HCT116 (cell line): Measurements from ENCODE around the gene RAB1A. TPM values are rescaled to one million over a fixed set of nuclear protein-coding genes. Genes with fewer than 3 reads are reported as not detected.

Experiments
- ATAC-seq: fragments of 200-7000 bp; cut with Tn5 transposase; 2 replicates; pipeline ENCODE4 v1.9.1; 2020; ENCODE audit warnings: mild to moderate bottlenecking, moderate library complexity
- BruUV-seq: library from RNA; stranded (reverse); fragments of 400-500 nt; replicated peaks from 2 replicates; lab custom pipeline; 2021; lab: Mats Ljungman, UMichigan
- CTCF ChIA-PET: fragments of 300-600 bp; sonication (Branson Sonifier 250); formaldehyde crosslinking; loops from one replicate; lab custom pipeline; 2021; ENCODE audit warnings: antibody characterized with exemption; lab: Charles Lee
- POLR2A ChIA-PET: fragments of 300-600, 350-600 bp; sonication (Branson Sonifier 250); formaldehyde crosslinking; loops from one replicate; lab custom pipeline; 2021; ENCODE audit warnings: antibody characterized with exemption; lab: Charles Lee
- RAD21 ChIA-PET, 2 experiments: fragments of 300-600 bp; sonication (Branson Sonifier 250); formaldehyde crosslinking; loops; one replicate each; lab custom pipeline; 2023; ENCODE audit warnings: low total read pairs in 2 of 2; ENCODE audit not compliant: uncharacterized antibody in 2 of 2, unreplicated experiment in 2 of 2, low non-redundant PET in 1 of 2; lab: Charles Lee
- DNase-seq: peaks from one replicate; pipeline ENCODE4 v3.0.0-alpha.2; 2010; ENCODE audit warnings: low read depth, low spot score
- H2AFZ ChIP-seq: fragments of 200-600 bp; shearing (Covaris generic), sonication (generic); 2 replicates; pipeline ENCODE4 v1.6.1; 2017; ENCODE audit warnings: low read depth, mixed run types, mixed read lengths, antibody characterized with exemption, low read length; ENCODE audit not compliant: poor library complexity, severe bottlenecking
- H3K27ac ChIP-seq: 2 replicates; pipeline ENCODE4 v1.5.1; 2012; ENCODE audit warnings: low read depth, low read length
- H3K27me3 ChIP-seq: fragments of 200-600 bp; sonication (generic); 2 replicates; pipeline ENCODE4 v1.6.1; 2016; ENCODE audit warnings: mixed run types, low read length, mixed read lengths; ENCODE audit not compliant: insufficient read depth
- H3K36me3 ChIP-seq, 2 experiments: fragments of 200-500 bp in 1 of 2; fragments of 200-600 bp in 1 of 2; sonication (Bioruptor generic) in 1 of 2; sonication (generic) in 1 of 2; 2 replicates each; pipeline versions ENCODE4 v1.5.1 to v1.6.1; 2014 to 2016; ENCODE audit warnings: low read length in 2 of 2, inconsistent platforms in 1 of 2, mixed read lengths in 1 of 2, mixed run types in 1 of 2; ENCODE audit not compliant: insufficient read depth in 2 of 2, control insufficient read depth in 1 of 2
- H3K4me1 ChIP-seq, 2 experiments: fragments of 200-600 bp in 1 of 2; sonication (generic) in 1 of 2; 2 replicates each; pipeline versions ENCODE4 v1.5.1 to v1.6.1; 2012 to 2017; ENCODE audit warnings: low read length in 2 of 2, inconsistent platforms in 1 of 2, mild to moderate bottlenecking in 1 of 2, mixed read lengths in 1 of 2, mixed run types in 1 of 2, moderate library complexity in 1 of 2; ENCODE audit not compliant: insufficient read depth in 2 of 2, control insufficient read depth in 1 of 2
- H3K4me2 ChIP-seq: fragments of 200-600 bp; sonication (generic); 2 replicates; pipeline ENCODE4 v1.6.1; 2017; ENCODE audit warnings: mixed run types, low read length, mixed read lengths
- H3K4me3 ChIP-seq, 2 experiments: fragments of 200-600 bp in 1 of 2; sonication (generic) in 1 of 2; replicated peaks in 1 of 2; 2 replicates each; pipeline ENCODE4 v1.5.1; 2011 to 2016; ENCODE audit warnings: low read length in 2 of 2, control low read depth in 1 of 2, low read depth in 1 of 2, mild to moderate bottlenecking in 1 of 2, mixed read lengths in 1 of 2, mixed run types in 1 of 2
- H3K79me2 ChIP-seq: fragments of 200-600 bp; sonication (generic); 2 replicates; pipeline ENCODE4 v1.6.1; 2017; ENCODE audit warnings: mild to moderate bottlenecking, mixed run types, low read length, moderate library complexity, mixed read lengths; ENCODE audit not compliant: insufficient read depth
- H3K9ac ChIP-seq: fragments of 200-600 bp; sonication (generic); 2 replicates; pipeline ENCODE4 v1.6.1; 2016; ENCODE audit warnings: low read length, mixed read lengths
- H3K9me2 ChIP-seq: fragments of 200-600 bp; sonication (generic), shearing (Covaris generic); 2 replicates; pipeline ENCODE4 v1.6.1; 2017; ENCODE audit warnings: mixed run types, mild to moderate bottlenecking, moderate library complexity; ENCODE audit not compliant: insufficient read depth
- H3K9me3 ChIP-seq, 2 experiments: fragments of 200-500 bp in 1 of 2; fragments of 200-600 bp in 1 of 2; sonication (Bioruptor generic) in 1 of 2; sonication (generic) in 1 of 2; 2 replicates each; pipeline ENCODE4 v1.6.1; 2014 to 2017; ENCODE audit warnings: low read length in 2 of 2, mixed read lengths in 2 of 2, inconsistent platforms in 1 of 2, low read depth in 1 of 2, mild to moderate bottlenecking in 1 of 2, mixed run types in 1 of 2, moderate library complexity in 1 of 2; ENCODE audit not compliant: control insufficient read depth in 1 of 2, insufficient read depth in 1 of 2
- H4K20me1 ChIP-seq: fragments of 200-600 bp; sonication (generic), shearing (Covaris generic); 2 replicates; pipeline ENCODE4 v1.6.1; 2017; ENCODE audit warnings: mixed run types, mild to moderate bottlenecking, moderate library complexity; ENCODE audit not compliant: insufficient read depth
- ATF3 ChIP-seq: IDR thresholded peaks from 2 replicates; pipeline ENCODE4 v1.6.1; 2012
- CBX3 ChIP-seq: IDR thresholded peaks from 2 replicates; pipeline ENCODE4 v1.6.1; 2012; ENCODE audit warnings: low read depth
- CEBPB ChIP-seq: IDR thresholded peaks from 2 replicates; pipeline ENCODE4 v1.6.1; 2012; ENCODE audit warnings: low read depth
- CTCF ChIP-seq, 3 experiments: fragments of 200-600 bp in 1 of 3; sonication (generic) in 1 of 3; IDR thresholded peaks in 2 of 3; conservative IDR thresholded peaks in 1 of 3; 2 replicates each; pipeline ENCODE4 v1.5.1; 2012 to 2017; ENCODE audit warnings: low read depth in 2 of 3, low read length in 2 of 3, antibody characterized with exemption in 1 of 3, borderline replicate concordance in 1 of 3, control low read depth in 1 of 3, mild to moderate bottlenecking in 1 of 3, mixed read lengths in 1 of 3, mixed run types in 1 of 3, moderate library complexity in 1 of 3; ENCODE audit not compliant: insufficient read depth in 1 of 3
- EGR1 ChIP-seq: IDR thresholded peaks from 2 replicates; pipeline ENCODE4 v1.6.1; 2012; ENCODE audit warnings: low read depth
- ELF1 ChIP-seq: IDR thresholded peaks from 2 replicates; pipeline ENCODE4 v1.6.1; 2012; ENCODE audit warnings: low read depth, borderline replicate concordance
- EZH2 ChIP-seq: fragments of 200-600 bp; sonication (generic); IDR thresholded peaks from 2 replicates; pipeline ENCODE4 v1.6.1; 2017; ENCODE audit warnings: antibody characterized with exemption, mixed run types
- EZH2phosphoT487 ChIP-seq: fragments of 200-600 bp; IDR thresholded peaks from 2 replicates; pipeline ENCODE4 v1.6.1; 2018; ENCODE audit warnings: antibody characterized with exemption, borderline replicate concordance
- FOSL1 ChIP-seq: IDR thresholded peaks from 2 replicates; pipeline ENCODE4 v1.6.1; 2012; ENCODE audit warnings: low read depth
- JUND ChIP-seq: IDR thresholded peaks from 2 replicates; pipeline ENCODE4 v1.6.1; 2012
- MAX ChIP-seq: IDR thresholded peaks from 2 replicates; pipeline ENCODE4 v1.6.1; 2012
- POLR2A ChIP-seq: IDR thresholded peaks from 2 replicates; pipeline ENCODE4 v1.7.0; 2011; ENCODE audit warnings: borderline replicate concordance; ENCODE audit not compliant: insufficient read depth, insufficient read length; ENCODE audit errors: extremely low read depth
- POLR2AphosphoS5 ChIP-seq: IDR thresholded peaks from 2 replicates; pipeline ENCODE4 v1.6.1; 2011; ENCODE audit warnings: mild to moderate bottlenecking, low read depth, low read length, moderate library complexity
- SP1 ChIP-seq: IDR thresholded peaks from 2 replicates; pipeline ENCODE4 v1.6.1; 2012; ENCODE audit warnings: low read depth
- TCF7L2 ChIP-seq: IDR thresholded peaks from 2 replicates; pipeline ENCODE4 v1.7.0; 2011; ENCODE audit warnings: borderline replicate concordance, inconsistent platforms; ENCODE audit not compliant: insufficient read depth, insufficient read length; ENCODE audit errors: extremely low read depth
- YY1 ChIP-seq: IDR thresholded peaks from 2 replicates; pipeline ENCODE4 v1.6.1; 2011; ENCODE audit warnings: low read length, low read depth, moderate library complexity, mild to moderate bottlenecking; ENCODE audit not compliant: insufficient replicate concordance; ENCODE audit errors: extremely low read depth
- ZBTB33 ChIP-seq: IDR thresholded peaks from 2 replicates; pipeline ENCODE4 v1.6.1; 2011; ENCODE audit warnings: mild to moderate bottlenecking, low read length, moderate library complexity; ENCODE audit not compliant: insufficient replicate concordance; ENCODE audit errors: extremely low read depth
- ZFX ChIP-seq: fragments of 450-650 bp; IDR thresholded peaks from 2 replicates; pipeline ENCODE4 v1.6.1; 2017
- ZNF274 ChIP-seq: fragments of 200-500 bp; sonication (Bioruptor generic); IDR thresholded peaks from 2 replicates; pipeline ENCODE4 v1.6.1; 2014; ENCODE audit warnings: mild to moderate bottlenecking, low read depth, low read length, inconsistent platforms
- intact Hi-C: fragments of 100-400 bp; cut with micrococcal nuclease; formaldehyde crosslinking; loops from 2 replicates; pipeline ENCODE4 v1.10.0; 2022
- total RNA-seq: library from RNA; stranded (reverse); gene quantifications from one replicate; pipeline ENCODE4 v1.2.1, GENCODE V29; 2021; ENCODE audit not compliant: unreplicated experiment
- TF ChIP-seq, protein P1 (sequence below): IDR thresholded peaks from 2 replicates; pipeline ENCODE4 v1.6.1; 2012; ENCODE audit warnings: low read depth

RAB1A gene
- total RNA-seq, 1 experiment from 2014 or later, result 131 TPM

- DNase-seq, result no peak
- ChIA-PET CTCF (no interaction called here), RAD21 (interaction anchor here in 1 of 2 experiments (0.6 kb wide), 1 partner anchor 71 kb away, joined by 3 read pairs; the partner anchor contains the start of gene RAB1A), POLR2A (no interaction called here)
- Histone ChIP-seq H3K9me2 (no peaks in the 10 kb centered on the region), H3K4me1 (peaks cover 6 to 21% of the 10 kb centered on the region in 2 experiments; a peak in 3 of 4 replicates), H4K20me1 (no peaks in the 10 kb centered on the region), H3K9ac (no peak overlapping the region), H3K4me3 (no peak overlapping the region), H3K79me2 (peaks cover 35% of the 10 kb centered on the region), H3K27ac (no peak overlapping the region), H3K9me3 (no peaks in the 10 kb centered on the region), H3K4me2 (no peak overlapping the region), H3K27me3 (no peaks in the 10 kb centered on the region), H2AFZ (no peak overlapping the region), H3K36me3 (no peaks in the 10 kb centered on the region)
- intact Hi-C loops, result loop anchor here (5.0 to 10.0 kb wide), 2 partner anchors 142 to 376 kb away; partner anchors contain the start of gene SPRED2
- BruUV-seq, result no TSS peak
- TF ChIP-seq CEBPB (no peak), TCF7L2 (no peak), EZH2phosphoT487 (no peak), FOSL1 (no peak), ZFX (no peak), CTCF (IDR thresholded peaks at IDR 0.05 in 2 of 3, conservative IDR thresholded peaks at IDR 0.05 in 1 of 3; ENCODE audit: borderline replicate concordance in 1 of 3, insufficient read depth in 1 of 3, low read depth in 2 of 3, low read length in 2 of 3) (no peak), ATF3 (no peak), MAX (no peak), YY1 (no peak), ZNF274 (no peak), POLR2A (no peak), JUND (no peak), EZH2 (no peak), POLR2AphosphoS5 (no peak), EGR1 (no peak), CBX3 (no peak), SP1 (no peak), ZBTB33 (no peak), ELF1 (no peak)
- TF ChIP-seq, protein P1, sequence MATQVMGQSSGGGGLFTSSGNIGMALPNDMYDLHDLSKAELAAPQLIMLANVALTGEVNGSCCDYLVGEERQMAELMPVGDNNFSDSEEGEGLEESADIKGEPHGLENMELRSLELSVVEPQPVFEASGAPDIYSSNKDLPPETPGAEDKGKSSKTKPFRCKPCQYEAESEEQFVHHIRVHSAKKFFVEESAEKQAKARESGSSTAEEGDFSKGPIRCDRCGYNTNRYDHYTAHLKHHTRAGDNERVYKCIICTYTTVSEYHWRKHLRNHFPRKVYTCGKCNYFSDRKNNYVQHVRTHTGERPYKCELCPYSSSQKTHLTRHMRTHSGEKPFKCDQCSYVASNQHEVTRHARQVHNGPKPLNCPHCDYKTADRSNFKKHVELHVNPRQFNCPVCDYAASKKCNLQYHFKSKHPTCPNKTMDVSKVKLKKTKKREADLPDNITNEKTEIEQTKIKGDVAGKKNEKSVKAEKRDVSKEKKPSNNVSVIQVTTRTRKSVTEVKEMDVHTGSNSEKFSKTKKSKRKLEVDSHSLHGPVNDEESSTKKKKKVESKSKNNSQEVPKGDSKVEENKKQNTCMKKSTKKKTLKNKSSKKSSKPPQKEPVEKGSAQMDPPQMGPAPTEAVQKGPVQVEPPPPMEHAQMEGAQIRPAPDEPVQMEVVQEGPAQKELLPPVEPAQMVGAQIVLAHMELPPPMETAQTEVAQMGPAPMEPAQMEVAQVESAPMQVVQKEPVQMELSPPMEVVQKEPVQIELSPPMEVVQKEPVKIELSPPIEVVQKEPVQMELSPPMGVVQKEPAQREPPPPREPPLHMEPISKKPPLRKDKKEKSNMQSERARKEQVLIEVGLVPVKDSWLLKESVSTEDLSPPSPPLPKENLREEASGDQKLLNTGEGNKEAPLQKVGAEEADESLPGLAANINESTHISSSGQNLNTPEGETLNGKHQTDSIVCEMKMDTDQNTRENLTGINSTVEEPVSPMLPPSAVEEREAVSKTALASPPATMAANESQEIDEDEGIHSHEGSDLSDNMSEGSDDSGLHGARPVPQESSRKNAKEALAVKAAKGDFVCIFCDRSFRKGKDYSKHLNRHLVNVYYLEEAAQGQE, result no peak
- no peak for ATAC-seq
Observed at GRCh38 chr2:65059071-65059470, 70.8 kb downstream of the RAB1A start.
